Adipocyte (in vitro differentiated cells): ENCODE data around the gene CEP89.
"Not testable (repeated sequence)": the region's sequence is repeated elsewhere in the genome, so short reads cannot be mapped to it uniquely, and the experiment has no call there.

ENCODE experiments used
- DNase-seq: peaks from one replicate; pipeline ENCODE4 v3.0.0-alpha.2; 2015; ENCODE audit warnings: low read depth
- H3K27me3 ChIP-seq: replicated peaks from 2 replicates; pipeline ENCODE4 v1.7.0; 2013; ENCODE audit warnings: mild to moderate bottlenecking, low read length, moderate library complexity; ENCODE audit not compliant: control insufficient read depth, insufficient read depth
- H3K36me3 ChIP-seq: 2 replicates; pipeline ENCODE4 v1.7.0; 2013; ENCODE audit warnings: low read length, mild to moderate bottlenecking, moderate library complexity; ENCODE audit not compliant: control insufficient read depth, insufficient read depth, severe bottlenecking
- H3K4me1 ChIP-seq: 2 replicates; pipeline ENCODE4 v1.7.0; 2013; ENCODE audit warnings: mild to moderate bottlenecking, low read length, moderate library complexity; ENCODE audit not compliant: control insufficient read depth, insufficient read depth
- H3K4me3 ChIP-seq: 2 replicates; pipeline ENCODE4 v1.7.0; 2013; ENCODE audit warnings: mild to moderate bottlenecking, low read length, moderate library complexity
- H3K9ac ChIP-seq: 2 replicates; pipeline ENCODE4 v1.7.0; 2013; ENCODE audit warnings: mild to moderate bottlenecking, low read length, moderate library complexity
- H3K9me3 ChIP-seq: 2 replicates; pipeline ENCODE4 v1.7.0; 2013; ENCODE audit warnings: mild to moderate bottlenecking, low read length, moderate library complexity; ENCODE audit not compliant: control insufficient read depth

Gene CEP89

DNA sequence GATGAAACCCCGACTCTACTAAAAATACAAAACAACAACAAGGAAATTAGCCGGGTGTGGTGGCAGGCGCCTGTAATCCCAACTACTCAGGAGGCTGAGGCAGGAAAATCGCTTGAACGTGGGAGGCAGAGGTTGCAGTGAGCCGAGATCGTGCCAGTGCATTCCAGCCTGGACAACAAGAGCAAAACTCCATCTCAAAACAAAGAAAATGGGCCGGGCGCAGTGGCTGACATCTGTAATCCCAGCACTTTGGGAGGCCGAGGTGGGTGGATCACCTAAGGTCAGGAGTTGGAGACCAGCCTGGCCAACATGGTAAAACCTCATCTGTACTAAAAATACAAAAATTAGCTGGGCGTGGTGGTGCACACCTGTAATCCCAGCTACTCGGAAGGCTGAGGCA is 139.7 kb downstream of the CEP89 start:
- not testable (repeated sequence) for H3K36me3 ChIP-seq, H3K9ac ChIP-seq, H3K27me3 ChIP-seq, DNase-seq, H3K9me3 ChIP-seq, H3K4me1 ChIP-seq, H3K4me3 ChIP-seq

DNA sequence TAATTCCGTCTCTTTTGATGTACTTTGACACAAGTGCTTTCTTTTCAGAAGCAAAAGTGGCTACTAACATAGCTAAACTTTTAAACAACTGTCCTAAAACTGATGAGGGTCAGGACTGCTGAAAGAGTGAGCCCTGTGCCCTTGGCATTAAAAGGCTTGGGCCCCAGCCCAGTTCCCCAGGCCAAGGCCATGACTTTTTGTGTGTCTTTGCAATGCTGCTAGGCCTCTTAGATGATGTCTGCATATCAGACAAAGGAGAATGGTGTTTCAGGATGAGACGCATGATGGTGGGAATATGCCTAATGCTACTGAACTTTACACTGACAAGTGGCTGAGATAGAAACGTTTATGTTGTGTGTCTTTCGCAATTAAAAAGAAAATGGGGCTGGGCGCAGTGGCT is 140.1 kb downstream of the CEP89 start:
- no peak for DNase-seq
- Histone ChIP-seq H3K9me3 (no peaks in the 10 kb centered on the region), H3K4me1 (no peaks in the 10 kb centered on the region), H3K36me3 (no peaks in the 10 kb centered on the region), H3K9ac (no peak overlapping the region), H3K27me3 (peaks cover 2% of the 10 kb centered on the region), H3K4me3 (no peak overlapping the region)

DNA sequence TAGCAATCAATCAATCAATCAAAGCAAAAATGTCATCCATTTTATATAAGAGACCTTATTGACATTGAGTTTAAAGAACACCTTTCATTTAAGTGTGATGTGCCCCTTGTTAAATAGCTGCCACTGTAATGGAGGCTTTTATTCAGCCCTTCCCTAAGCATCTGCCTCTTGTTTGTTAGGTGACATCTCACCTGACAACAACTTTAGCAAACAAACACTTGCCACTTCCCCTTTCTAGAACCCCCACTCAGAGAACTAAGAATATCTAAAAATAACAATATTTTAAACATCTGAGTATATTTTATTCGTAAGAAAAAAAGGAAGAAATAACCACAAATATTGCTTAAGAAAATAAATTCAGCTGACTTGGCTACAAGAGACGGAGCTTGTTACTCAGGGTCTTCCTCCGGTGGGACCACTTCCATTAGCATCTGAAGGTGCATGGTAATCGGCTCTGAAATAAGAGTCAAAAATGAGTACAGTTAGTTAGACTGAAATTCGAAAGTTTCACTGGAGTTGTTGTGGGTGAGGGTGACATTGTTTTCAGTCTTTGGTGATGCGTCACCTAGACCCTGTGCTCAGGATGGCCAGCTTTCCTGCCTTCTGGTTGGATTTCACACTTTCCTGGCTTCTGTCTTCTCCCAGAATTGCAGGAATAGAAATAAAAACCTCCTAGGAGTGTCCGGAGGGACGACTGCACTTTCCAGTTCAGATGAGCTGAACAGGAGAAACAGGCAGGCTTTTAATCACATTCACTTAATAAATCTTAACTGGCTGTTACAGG is 141.3 kb downstream of the CEP89 start:
- Histone ChIP-seq H3K9me3 (no peaks in the 10 kb centered on the region), H3K4me1 (no peaks in the 10 kb centered on the region), H3K36me3 (no peaks in the 10 kb centered on the region), H3K4me3 (no peak overlapping the region), H3K27me3 (peaks cover 7% of the 10 kb centered on the region), H3K9ac (no peak overlapping the region)
- no peak for DNase-seq

GRCh38 chr19:32829345-32829896 is 142.3 kb downstream of the CEP89 start:
- Histone ChIP-seq H3K4me3 (no peak overlapping the region), H3K27me3 (peaks cover 17% of the 10 kb centered on the region), H3K4me1 (no peaks in the 10 kb centered on the region), H3K9me3 (no peaks in the 10 kb centered on the region), H3K9ac (no peak overlapping the region), H3K36me3 (no peaks in the 10 kb centered on the region)
- no peak for DNase-seq

- Histone ChIP-seq H3K9ac (no peak overlapping the region), H3K36me3 (no peaks in the 10 kb centered on the region), H3K9me3 (no peaks in the 10 kb centered on the region), H3K4me3 (no peak overlapping the region), H3K4me1 (no peaks in the 10 kb centered on the region), H3K27me3 (peaks cover 21% of the 10 kb centered on the region)
- no peak for DNase-seq
Measured at GRCh38 chr19:32828643-32829344, 143.0 kb downstream of the CEP89 start.

- Histone ChIP-seq H3K9me3 (no peaks in the 10 kb centered on the region), H3K4me1 (no peaks in the 10 kb centered on the region), H3K9ac (no peak overlapping the region), H3K27me3 (peaks cover 21% of the 10 kb centered on the region), H3K4me3 (no peak overlapping the region), H3K36me3 (no peaks in the 10 kb centered on the region)
- DNase-seq, result no peak
Measured at GRCh38 chr19:32828139-32828538, 143.6 kb downstream of the CEP89 start.
